HUDEP-2 (cell line): ENCODE measurements around the gene NR1D2.
A peak's percentile ranks its signal among the peaks of the same experiment; 100 is the strongest.
"Not testable (repeated sequence)": the region's sequence is repeated elsewhere in the genome, so short reads cannot be mapped to it uniquely, and the experiment has no call there.

ENCODE experiments used
- DNase-seq, 76 experiments: peaks; one replicate each; lab custom pipeline; 2025; ENCODE audit not compliant: unreplicated experiment in 76 of 76; lab: John Stamatoyannopoulos, UW

Gene NR1D2

GRCh38 chr3:23944861-23945662 is at the start of gene NR1D2:
TSS of gene NR1D2 (plus strand) at chr3:23945286. CDS start at chr3:23945579, 293 bp downstream.
- DNase-seq, result peak in 56 of 76 experiments; percentile 5 to 76 (median 50)

- DNase-seq, result no peak
These were observed 44.3 kb upstream of the NR1D2 start for GRCh38 chr3:23900744-23901143.

- peak in 1 of 76 experiments; percentile 11 for DNase-seq
These were observed 40.5 kb upstream of the NR1D2 start for GRCh38 chr3:23904545-23904944.

- DNase-seq, result no peak
These were observed 35.7 kb upstream of the NR1D2 start for GRCh38 chr3:23909341-23909740.

- no peak for DNase-seq
These were observed 33.7 kb upstream of the NR1D2 start for GRCh38 chr3:23911397-23911796.

GRCh38 chr3:23912335-23912734 is 32.8 kb upstream of the NR1D2 start:
- DNase-seq, result not testable (repeated sequence)

- no peak for DNase-seq
These were observed 31.9 kb upstream of the NR1D2 start for GRCh38 chr3:23913182-23913581.

GRCh38 chr3:23913873-23914743 is 31.0 kb upstream of the NR1D2 start:
- DNase-seq, result no peak

- no peak for DNase-seq
These were observed 29.5 kb upstream of the NR1D2 start for GRCh38 chr3:23915537-23916108.

- DNase-seq, result peak in 8 of 76 experiments; percentile 31 to 56 (median 39)
These were observed 28.8 kb upstream of the NR1D2 start for GRCh38 chr3:23916152-23916885.

GRCh38 chr3:23916886-23917678 is 28.0 kb upstream of the NR1D2 start, which contains the start of the genes NKIRAS1 and RPL15:
TSS of gene NKIRAS1 (minus strand) at chr3:23916990. CDS start at chr3:23910904, 6,086 bp downstream.
TSS of gene RPL15 (plus strand) at chr3:23917132. CDS start at chr3:23917860, 728 bp downstream.
- peak; percentile 26 to 97 (median 93) for DNase-seq

- peak in 17 of 76 experiments; percentile 3 to 59 (median 28) for DNase-seq
These were observed 27.3 kb upstream of the NR1D2 start for GRCh38 chr3:23917679-23918303.

GRCh38 chr3:23918331-23918730 is 26.8 kb upstream of the NR1D2 start:
- not testable (repeated sequence) for DNase-seq

GRCh38 chr3:23919628-23920027 is 25.5 kb upstream of the NR1D2 start:
- no peak for DNase-seq

- peak in 1 of 76 experiments; percentile 3 for DNase-seq
These were observed 24.9 kb upstream of the NR1D2 start for GRCh38 chr3:23920151-23920655.

GRCh38 chr3:23921052-23921511 is 24.0 kb upstream of the NR1D2 start:
- DNase-seq, result peak in 4 of 76 experiments; percentile 23 to 43 (median 24)

- no peak for DNase-seq
These were observed 21.3 kb upstream of the NR1D2 start for GRCh38 chr3:23923786-23924185.

- DNase-seq, result no peak
These were observed 18.8 kb upstream of the NR1D2 start for GRCh38 chr3:23926246-23926645.

- no peak for DNase-seq
These were observed 18.4 kb upstream of the NR1D2 start for GRCh38 chr3:23926736-23927135.
